HG02763 (cell line): ENCODE measurements around the gene PDZD7.
"Not testable (repeated sequence)": the region's sequence is repeated elsewhere in the genome, so short reads cannot be mapped to it uniquely, and the experiment has no call there.

Experiments
- ATAC-seq: cut with Tn5 transposase; IDR thresholded peaks from one replicate; pipeline ENCODE4 v1.9.1; 2021; ENCODE audit warnings: mild to moderate bottlenecking, moderate library complexity; ENCODE audit not compliant: unreplicated experiment

Gene PDZD7

GRCh38 chr10:101041252-101041761 is 10.4 kb upstream of the PDZD7 start:
- peak; percentile 61 for ATAC-seq

- ATAC-seq, result no peak
Measured at GRCh38 chr10:101040851-101041250, 9.9 kb upstream of the PDZD7 start.

- no peak for ATAC-seq
Measured at GRCh38 chr10:101040061-101040460, 9.1 kb upstream of the PDZD7 start.

GRCh38 chr10:101038484-101038883 is 7.6 kb upstream of the PDZD7 start:
- no peak for ATAC-seq

- ATAC-seq, result no peak
Measured at GRCh38 chr10:101036726-101037125, 5.8 kb upstream of the PDZD7 start.

GRCh38 chr10:101035916-101036702 is 5.2 kb upstream of the PDZD7 start:
- ATAC-seq, result no peak

- ATAC-seq, result no peak
Measured at GRCh38 chr10:101035314-101035713, 4.4 kb upstream of the PDZD7 start.

- ATAC-seq, result not testable (repeated sequence)
Measured at GRCh38 chr10:101034404-101034803, 3.5 kb upstream of the PDZD7 start.

- no peak for ATAC-seq
Measured at GRCh38 chr10:101033276-101033675, 2.3 kb upstream of the PDZD7 start.

- no peak for ATAC-seq
Measured at GRCh38 chr10:101032637-101033224, 1.8 kb upstream of the PDZD7 start.

- no peak for ATAC-seq
Measured at GRCh38 chr10:101031796-101032636, 1.1 kb upstream of the PDZD7 start.

- ATAC-seq, result no peak
Measured at GRCh38 chr10:101030496-101031127, 317 bp downstream of the PDZD7 start.

GRCh38 chr10:101029520-101030295 is 1.2 kb downstream of the PDZD7 start:
- ATAC-seq, result no peak

- no peak for ATAC-seq
Measured at GRCh38 chr10:101028446-101029337, 2.2 kb downstream of the PDZD7 start.

GRCh38 chr10:101027106-101027720 is 3.7 kb downstream of the PDZD7 start:
- no peak for ATAC-seq

- ATAC-seq, result no peak
Measured at GRCh38 chr10:101022967-101023705, 7.8 kb downstream of the PDZD7 start.

GRCh38 chr10:101021692-101022251 is 9.2 kb downstream of the PDZD7 start:
- no peak for ATAC-seq

- ATAC-seq, result no peak
Measured at GRCh38 chr10:101021239-101021638, 9.7 kb downstream of the PDZD7 start.
